Fibroblast of skin of abdomen (primary cell): ENCODE measurements around the gene KAZN.
A peak's percentile ranks its signal among the peaks of the same experiment; 100 is the strongest.

ENCODE experiments used
- DNase-seq: peaks from one replicate; pipeline ENCODE4 v3.0.0-alpha.2; 2013

The KAZN gene

GRCh38 chr1:14777516-14778506, 179.3 kb downstream of the KAZN start:
- DNase-seq = no peak

DNA sequence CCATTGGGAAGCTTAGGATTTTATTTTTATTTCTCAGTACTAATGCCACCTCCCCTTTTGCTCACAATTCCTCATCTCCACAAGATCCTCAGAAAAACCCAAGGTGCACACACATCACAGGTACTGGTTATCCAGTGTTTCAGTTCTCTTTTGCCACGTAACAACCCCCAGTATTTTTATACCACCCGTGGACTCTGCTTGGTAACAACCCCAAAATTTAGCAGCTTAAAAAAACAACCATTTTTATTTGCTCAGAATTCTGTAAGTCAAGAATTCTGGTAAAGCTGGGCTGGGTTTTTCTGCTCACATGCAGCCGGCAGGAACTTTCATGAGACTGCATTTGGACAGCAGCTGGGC, 180.0 kb downstream of the KAZN start:
- DNase-seq = no peak

DNA sequence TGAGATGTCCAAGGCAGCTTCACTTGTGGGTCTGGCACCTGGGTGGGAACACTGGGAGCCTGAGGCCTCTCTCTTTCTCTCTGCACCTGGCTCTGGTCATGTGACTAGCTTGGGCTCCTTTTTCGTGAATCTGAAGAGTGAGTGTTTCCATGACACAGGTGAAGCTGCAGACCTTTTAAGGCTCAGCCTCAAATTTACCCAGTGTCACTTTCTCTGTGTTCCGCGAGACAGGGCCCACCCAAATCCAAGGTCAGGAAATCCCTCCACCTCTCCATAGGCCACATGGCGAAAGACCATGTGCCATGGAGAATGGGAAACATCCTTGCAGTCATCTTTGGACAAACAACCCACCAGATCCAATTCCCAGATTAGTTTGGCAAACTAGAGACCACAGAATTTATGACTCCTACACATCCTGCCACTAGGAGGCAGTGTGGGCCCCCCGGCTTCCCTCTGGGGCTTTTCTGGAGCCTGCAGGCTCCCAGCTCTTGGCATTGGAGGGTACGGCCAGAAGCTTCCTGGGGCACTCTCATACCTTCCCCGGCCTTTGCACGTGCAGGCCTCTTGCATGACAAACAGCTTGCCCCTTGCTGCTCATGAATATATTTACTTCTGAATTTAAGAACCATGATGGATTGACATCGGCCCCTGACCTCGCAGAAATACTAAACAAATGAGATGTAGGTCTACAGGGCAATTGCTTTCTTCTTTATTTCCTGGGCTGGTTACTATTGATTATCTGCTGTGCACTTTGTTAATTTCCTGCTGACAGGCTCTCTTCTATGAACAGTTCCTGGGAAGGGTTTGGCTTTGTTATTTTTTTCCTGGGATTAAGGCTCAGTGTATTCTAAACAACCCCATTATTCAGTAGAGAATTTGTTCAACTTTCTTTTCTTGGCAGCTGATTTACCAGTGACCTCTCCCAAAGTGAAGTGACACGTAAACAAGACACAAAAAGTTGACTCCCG, 180.7 kb downstream of the KAZN start:
- DNase-seq = no peak

GRCh38 chr1:14780271-14780670, 181.8 kb downstream of the KAZN start:
- DNase-seq = peak; percentile 23

- DNase-seq = no peak
Measured at GRCh38 chr1:14781811-14782210, 183.3 kb downstream of the KAZN start.

DNA sequence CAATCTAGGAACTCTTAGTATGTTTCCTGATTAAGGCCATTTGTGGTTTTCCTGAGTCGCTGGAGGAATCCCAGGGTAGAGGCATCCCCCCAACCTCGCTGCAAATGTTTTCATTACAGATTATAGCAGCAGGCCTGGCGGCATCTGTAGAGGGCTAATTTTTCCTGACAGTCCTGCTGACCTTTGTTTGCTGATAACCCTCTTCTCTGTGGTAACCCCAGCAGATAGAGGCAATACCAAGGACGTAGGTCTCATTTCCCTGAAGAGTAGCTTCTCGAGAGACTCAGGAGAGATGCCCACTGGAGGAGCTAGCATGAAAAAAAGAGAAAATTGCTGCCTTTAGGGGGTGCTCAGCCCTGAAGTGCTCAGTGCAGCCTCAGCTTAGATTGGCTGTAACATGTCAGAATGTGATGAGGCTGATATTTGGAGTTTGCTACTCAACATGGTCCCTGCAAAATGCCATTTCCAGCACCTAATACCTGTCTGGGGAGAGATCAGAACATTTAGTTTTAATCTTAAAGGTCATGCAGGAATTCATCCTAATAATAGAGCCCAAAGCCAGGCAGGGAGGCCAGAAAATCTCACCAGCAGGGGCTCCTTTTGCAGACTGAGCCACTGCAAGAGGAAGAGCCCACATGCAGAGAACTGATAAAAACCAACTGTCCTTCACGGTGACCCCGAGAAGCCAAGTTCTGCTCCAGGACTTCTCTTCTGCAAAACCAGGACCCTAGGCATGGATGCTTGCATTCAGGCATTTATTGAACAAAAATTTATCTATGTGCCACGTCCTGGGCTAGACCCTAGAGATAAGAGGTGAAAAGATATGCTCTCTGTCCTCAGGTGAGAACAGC, 184.5 kb downstream of the KAZN start:
- DNase-seq = no peak

GRCh38 chr1:14783592-14783886, 185.1 kb downstream of the KAZN start:
- no peak for DNase-seq

DNA sequence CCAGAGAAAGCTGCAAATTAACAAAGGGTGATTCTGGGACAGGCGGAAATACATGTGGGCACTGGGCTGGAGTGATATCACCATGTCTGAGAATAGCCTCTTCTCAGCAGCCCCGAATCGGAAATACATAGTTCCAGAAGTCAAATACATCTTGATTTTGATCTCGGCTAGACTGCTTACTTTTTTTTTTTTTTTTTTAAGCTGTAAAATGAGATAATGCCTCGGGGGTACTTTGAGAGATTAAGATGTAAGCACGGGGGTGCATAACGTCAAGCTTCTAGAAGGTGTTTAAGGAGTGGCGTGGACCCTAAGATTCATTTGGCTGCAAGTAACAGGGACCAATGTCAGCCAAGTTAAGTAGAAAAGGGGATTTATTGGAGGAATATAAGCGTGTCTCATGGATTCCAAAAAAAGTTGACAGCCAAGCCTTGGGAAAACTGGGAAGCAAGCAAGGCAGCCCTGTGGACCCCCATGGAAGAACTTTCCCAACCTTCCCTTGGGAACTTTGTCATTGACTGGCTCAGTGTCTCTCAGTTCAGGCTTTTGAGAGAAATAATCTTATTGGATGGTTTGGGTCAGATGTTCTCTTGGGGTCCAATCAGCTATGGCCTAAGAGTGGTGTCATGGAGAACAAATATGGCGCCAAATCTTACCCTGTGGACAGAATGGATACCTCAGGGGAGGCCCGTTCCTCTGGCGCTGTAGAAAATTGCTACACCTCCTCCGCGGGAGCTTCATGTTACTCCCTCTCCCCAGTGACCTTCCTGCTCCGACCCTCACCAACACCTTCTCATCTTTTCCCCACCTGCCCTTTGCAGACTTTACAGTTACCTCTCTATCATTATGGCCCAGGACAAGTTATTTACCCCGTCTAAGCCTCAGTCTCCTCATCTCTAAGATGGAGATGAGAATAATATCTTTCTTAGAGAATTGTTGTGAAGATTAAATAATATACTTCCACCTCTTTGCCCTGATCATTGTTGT, 186.6 kb downstream of the KAZN start:
- no peak for DNase-seq

DNA sequence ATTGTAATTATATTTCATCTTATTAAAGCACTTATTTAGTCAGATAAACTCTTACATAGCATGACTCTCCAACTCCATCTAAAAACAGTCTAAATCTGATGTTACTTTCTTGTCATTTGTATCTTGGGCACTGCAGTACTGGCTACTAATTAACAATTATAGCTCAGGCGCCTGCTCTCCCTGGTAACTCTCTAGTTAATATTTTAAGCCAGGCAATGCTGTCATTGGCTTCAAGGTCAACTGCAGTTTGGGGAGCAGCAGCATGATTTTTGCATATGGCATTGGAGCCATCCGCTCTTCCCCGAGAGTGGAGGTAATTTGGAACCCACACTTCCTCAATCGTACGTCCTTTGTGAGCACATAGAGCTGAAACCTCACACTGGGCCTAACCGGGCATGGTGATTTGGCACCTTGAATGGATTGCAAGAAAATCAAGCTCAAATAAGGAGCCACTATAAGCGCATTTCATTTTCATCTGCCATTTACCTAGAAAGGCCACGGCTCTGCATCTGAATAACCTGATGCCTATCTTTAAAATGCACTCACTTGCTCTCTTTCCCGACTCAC, 187.7 kb downstream of the KAZN start:
- DNase-seq = no peak

GRCh38 chr1:14786681-14787080, 188.2 kb downstream of the KAZN start:
- no peak for DNase-seq

GRCh38 chr1:14787604-14788003, 189.1 kb downstream of the KAZN start:
- DNase-seq = no peak

DNA sequence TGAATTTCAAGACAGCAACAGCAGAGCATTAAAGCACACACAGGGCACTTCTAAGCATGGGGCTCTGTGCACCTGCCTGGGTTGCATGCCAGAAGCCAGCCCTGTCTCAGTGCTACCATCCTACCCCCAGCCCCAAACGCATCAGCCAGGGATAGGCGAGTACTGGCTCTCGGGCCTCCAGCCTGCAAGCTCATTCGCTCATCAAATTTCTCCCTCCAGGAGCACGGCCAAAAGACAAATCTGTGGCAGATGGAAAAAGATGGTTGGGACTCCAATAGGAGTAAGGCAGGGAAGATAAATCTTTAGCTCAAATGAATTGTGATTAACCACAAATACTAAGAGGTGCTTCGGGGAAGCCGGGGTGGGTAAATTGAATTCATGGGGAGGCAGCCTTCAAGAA, 189.6 kb downstream of the KAZN start:
- peak; percentile 33 for DNase-seq

DNA sequence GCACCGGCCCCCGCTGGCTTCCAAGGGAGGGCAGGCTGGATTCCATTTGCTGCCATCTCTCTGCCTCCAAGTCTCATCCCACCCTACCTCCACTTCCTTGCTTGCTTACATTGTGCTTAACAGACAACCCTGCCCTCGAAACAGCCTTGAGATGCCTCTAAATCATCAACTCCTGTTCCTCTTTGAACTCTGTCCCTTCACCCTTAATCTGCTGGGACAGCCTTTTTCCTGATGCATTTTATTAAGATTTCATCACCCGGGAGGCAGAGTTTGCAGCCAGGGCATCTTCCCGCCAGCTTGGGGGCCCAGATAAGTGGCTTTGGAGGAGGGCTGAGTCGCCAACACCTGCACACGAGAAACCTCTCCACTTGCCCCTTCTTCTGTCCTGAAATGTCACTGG, 192.5 kb downstream of the KAZN start:
- no peak for DNase-seq

DNA sequence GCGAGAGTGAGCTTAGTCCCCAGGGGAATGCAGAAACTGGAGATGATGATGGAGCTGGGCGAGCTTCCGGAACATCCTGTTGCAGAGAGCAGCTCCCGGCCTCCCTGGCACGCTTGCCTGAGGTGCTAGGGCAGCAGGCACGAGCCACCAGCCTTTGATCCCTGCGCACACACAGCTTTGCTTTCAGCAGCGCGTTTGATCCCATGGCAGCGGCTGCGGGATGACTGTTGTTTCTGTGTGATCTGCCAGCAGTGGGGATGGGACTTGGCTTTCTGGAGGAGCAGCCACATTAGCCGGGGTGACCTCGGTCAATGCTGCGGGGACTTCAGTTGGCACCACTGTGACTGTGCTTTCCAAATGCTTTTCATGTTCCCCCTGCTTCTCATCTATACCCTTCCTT, 193.2 kb downstream of the KAZN start:
- DNase-seq = no peak

DNA sequence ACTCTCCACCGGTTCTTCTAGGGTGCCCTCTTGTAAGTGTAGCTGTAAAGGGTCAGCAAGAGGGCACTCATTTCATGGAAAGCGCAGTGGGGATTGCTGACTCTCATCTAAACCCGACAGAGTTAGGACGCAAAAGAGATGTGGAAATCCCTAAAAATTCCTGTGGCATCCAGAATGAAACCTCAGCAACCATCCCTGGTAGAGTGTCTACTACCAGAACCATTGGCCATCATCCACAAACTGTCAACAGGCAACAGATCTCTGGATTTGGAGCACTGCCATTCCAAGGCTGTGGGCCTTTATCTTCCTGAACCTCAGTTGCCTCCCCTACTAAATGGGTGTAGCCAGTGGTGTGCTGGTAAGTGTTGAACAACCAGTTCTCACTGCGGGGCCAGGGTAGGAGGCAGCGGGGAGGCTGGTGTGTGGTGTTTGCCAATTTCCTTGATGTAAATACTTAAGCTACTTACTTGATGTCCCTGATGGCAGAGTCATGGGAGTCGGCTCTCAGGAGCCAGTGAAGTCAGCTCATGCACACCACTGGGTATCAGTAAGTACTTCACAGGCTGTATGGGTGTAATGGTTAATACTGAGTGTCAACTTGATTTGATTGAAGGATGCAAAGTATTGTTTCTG, 195.8 kb downstream of the KAZN start:
- peak; percentile 72 for DNase-seq

DNA sequence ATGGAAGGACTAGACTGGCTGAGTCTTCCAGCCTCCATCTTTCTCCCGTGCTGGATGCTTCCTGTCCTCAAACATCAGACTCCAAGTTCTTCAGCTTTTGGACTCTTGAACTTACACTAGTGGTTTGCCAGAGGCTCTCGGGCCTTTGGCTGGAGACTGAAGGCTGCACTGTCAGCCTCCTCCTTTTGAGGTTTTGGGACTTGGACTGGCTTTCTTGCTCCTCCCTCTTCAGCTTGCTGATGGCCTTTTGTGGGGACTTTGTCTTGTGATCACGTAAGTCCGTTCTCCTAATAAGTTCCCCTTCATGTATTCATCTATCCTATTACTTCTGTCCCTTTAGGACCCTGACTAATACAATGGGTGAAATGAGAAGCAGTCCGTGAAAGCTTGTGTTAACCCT, 196.4 kb downstream of the KAZN start:
- no peak for DNase-seq

DNA sequence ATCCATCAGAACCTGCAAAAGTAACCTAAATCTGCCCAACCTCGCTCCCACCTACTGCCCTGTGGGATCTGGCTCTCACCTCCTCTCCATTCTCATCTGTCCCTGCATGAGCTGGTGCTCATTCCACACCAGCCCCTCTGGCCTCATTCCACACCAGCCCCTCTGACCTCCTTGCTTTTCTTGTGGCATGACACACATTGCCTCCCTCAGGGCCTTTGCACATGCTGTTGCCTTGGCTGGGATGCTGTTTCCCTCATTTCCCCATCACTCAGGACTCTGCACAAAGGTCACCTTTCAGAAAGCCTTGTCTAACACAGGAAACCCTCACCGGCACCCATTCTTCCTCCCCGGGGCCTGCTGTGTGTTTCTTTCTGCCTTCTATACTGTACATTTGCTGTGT, 197.1 kb downstream of the KAZN start:
- no peak for DNase-seq

DNA sequence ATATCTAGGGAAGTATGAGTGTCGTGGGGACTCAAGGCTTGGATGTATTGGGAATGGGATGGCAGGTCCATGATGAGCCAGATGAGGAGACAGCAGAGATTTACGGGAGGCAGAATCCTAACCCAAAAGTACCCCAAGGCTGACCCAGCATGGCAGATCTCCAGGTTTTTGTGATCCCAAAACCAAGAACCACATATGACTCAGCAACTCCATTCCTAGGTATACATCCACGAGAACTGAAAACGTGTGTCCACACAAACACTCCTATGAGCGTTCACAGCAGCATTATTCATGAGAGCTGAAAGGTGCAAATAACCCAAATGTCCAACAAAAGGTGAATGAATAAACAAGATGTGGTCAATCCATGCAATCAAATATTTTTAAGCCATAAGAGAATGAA, 201.5 kb downstream of the KAZN start:
- DNase-seq = no peak

GRCh38 chr1:14800500-14801076, 202.1 kb downstream of the KAZN start:
- DNase-seq = no peak
